HEK293 (cell line): ENCODE results near the gene BTBD2.
A peak's percentile ranks its signal among the peaks of the same experiment; 100 is the strongest.

Experiments
- CTCF ChIA-PET: fragments of 350-600 bp; formaldehyde crosslinking; extraction: SDS; loops from one replicate; lab custom pipeline; 2021; ENCODE audit warnings: antibody characterized with exemption; lab: Yijun Ruan, JAX
- POLR2A ChIA-PET: fragments of 300-600 bp; formaldehyde crosslinking; extraction: SDS; loops from one replicate; lab custom pipeline; 2020; ENCODE audit warnings: antibody characterized with exemption, inconsistent platforms; lab: Yijun Ruan, JAX
- H3K27ac ChIP-seq: fragments of 200-500 bp; sonication (Bioruptor generic); 2 replicates; pipeline ENCODE4 v1.5.1; 2014; ENCODE audit warnings: low read depth, low read length, control low read depth, inconsistent platforms; ENCODE audit errors: extremely low read depth
- H3K36me3 ChIP-seq, 2 experiments: fragments of 200-500 bp in 1 of 2; sonication (Bioruptor generic) in 1 of 2; 1 replicate in 1 of 2; 2 replicates in 1 of 2; pipeline ENCODE4 v1.5.1; 2014 to 2017; ENCODE audit warnings: inconsistent platforms in 2 of 2, low read length in 2 of 2; ENCODE audit not compliant: control insufficient read depth in 2 of 2, insufficient read depth in 1 of 2
- H3K4me1 ChIP-seq: fragments of 200-500 bp; sonication (Bioruptor generic); 2 replicates; pipeline ENCODE4 v1.5.1; 2014; ENCODE audit warnings: mild to moderate bottlenecking, low read length, inconsistent platforms; ENCODE audit not compliant: control insufficient read depth, insufficient read depth
- H3K4me3 ChIP-seq: 2 replicates; pipeline ENCODE4 v1.5.1; 2011; ENCODE audit warnings: low read depth, mild to moderate bottlenecking, control low read depth, low read length, moderate library complexity
- H3K9me3 ChIP-seq: fragments of 200-500 bp; sonication (Bioruptor generic); 2 replicates; pipeline ENCODE4 v1.5.1; 2014; ENCODE audit warnings: low read depth, low read length, inconsistent platforms; ENCODE audit not compliant: control insufficient read depth, insufficient read depth
- EGR2 ChIP-seq: fragments of 450-650 bp; formaldehyde crosslinking; IDR thresholded peaks from 2 replicates; pipeline ENCODE4 v1.5.1; 2016; ENCODE audit warnings: low read depth, missing biosample characterization, missing genetic modification characterization
- KLF8 ChIP-seq: fragments of 450-650 bp; formaldehyde crosslinking; IDR thresholded peaks from 2 replicates; pipeline ENCODE4 v1.5.1; 2016; ENCODE audit warnings: missing biosample characterization, missing genetic modification characterization
- SCRT1 ChIP-seq: fragments of 450-650 bp; formaldehyde crosslinking; IDR thresholded peaks from 2 replicates; pipeline ENCODE4 v1.5.1; 2016; ENCODE audit warnings: missing biosample characterization, missing genetic modification characterization, borderline replicate concordance
- YY2 ChIP-seq: fragments of 450-650 bp; formaldehyde crosslinking; IDR thresholded peaks from 2 replicates; pipeline ENCODE4 v1.5.1; 2016; ENCODE audit warnings: missing biosample characterization, missing genetic modification characterization
- ZBTB48 ChIP-seq: fragments of 450-650 bp; formaldehyde crosslinking; IDR thresholded peaks from 2 replicates; pipeline ENCODE4 v1.5.1; 2016; ENCODE audit warnings: missing biosample characterization, missing genetic modification characterization
- ZBTB8A ChIP-seq: fragments of 450-650 bp; formaldehyde crosslinking; IDR thresholded peaks from 2 replicates; pipeline ENCODE4 v1.5.1; 2016; ENCODE audit warnings: missing biosample characterization, missing genetic modification characterization
- ZNF214 ChIP-seq: fragments of 450-650 bp; formaldehyde crosslinking; IDR thresholded peaks from 2 replicates; pipeline ENCODE4 v1.5.1; 2017; ENCODE audit warnings: missing biosample characterization, mild to moderate bottlenecking, missing genetic modification characterization, borderline replicate concordance
- ZNF24 ChIP-seq: fragments of 450-650 bp; formaldehyde crosslinking; IDR thresholded peaks from 2 replicates; pipeline ENCODE4 v1.5.1; 2016; ENCODE audit warnings: missing biosample characterization, missing genetic modification characterization
- ZNF248 ChIP-seq: fragments of 450-650 bp; formaldehyde crosslinking; IDR thresholded peaks from 2 replicates; pipeline ENCODE4 v1.5.1; 2017; ENCODE audit warnings: missing biosample characterization, missing genetic modification characterization
- ZNF404 ChIP-seq: fragments of 450-650 bp; formaldehyde crosslinking; IDR thresholded peaks from 2 replicates; pipeline ENCODE4 v1.5.1; 2017; ENCODE audit warnings: missing biosample characterization, missing genetic modification characterization
- ZNF501 ChIP-seq: fragments of 450-650 bp; formaldehyde crosslinking; IDR thresholded peaks from 2 replicates; pipeline ENCODE4 v1.5.1; 2016; ENCODE audit warnings: missing biosample characterization, missing genetic modification characterization
- ZNF600 ChIP-seq: fragments of 450-650 bp; formaldehyde crosslinking; IDR thresholded peaks from 2 replicates; pipeline ENCODE4 v1.5.1; 2016; ENCODE audit warnings: missing biosample characterization, missing genetic modification characterization
- ZNF76 ChIP-seq: fragments of 450-650 bp; formaldehyde crosslinking; IDR thresholded peaks from 2 replicates; pipeline ENCODE4; 2016; ENCODE audit warnings: low read depth, missing biosample characterization, missing genetic modification characterization, borderline replicate concordance
- ZNF785 ChIP-seq: fragments of 450-650 bp; formaldehyde crosslinking; IDR thresholded peaks from 2 replicates; pipeline ENCODE4 v1.5.1; 2016; ENCODE audit warnings: missing biosample characterization, missing genetic modification characterization
- TF ChIP-seq, protein P1 (sequence below): fragments of 450-650 bp; formaldehyde crosslinking; IDR thresholded peaks from 2 replicates; pipeline ENCODE4 v1.5.1; 2016; ENCODE audit warnings: missing biosample characterization, missing genetic modification characterization
- TF ChIP-seq, protein P2 (sequence below): fragments of 450-650 bp; formaldehyde crosslinking; IDR thresholded peaks from 2 replicates; pipeline ENCODE4 v1.5.1; 2016; ENCODE audit warnings: missing biosample characterization, missing genetic modification characterization, borderline replicate concordance
- TF ChIP-seq, protein P3 (sequence below): fragments of 450-650 bp; formaldehyde crosslinking; IDR thresholded peaks from 2 replicates; pipeline ENCODE4 v1.5.1; 2016; ENCODE audit warnings: missing biosample characterization, missing genetic modification characterization
- TF ChIP-seq, protein P4 (sequence below): fragments of 450-650 bp; formaldehyde crosslinking; IDR thresholded peaks from 2 replicates; pipeline ENCODE4 v1.5.1; 2016; ENCODE audit warnings: missing biosample characterization, missing genetic modification characterization
- TF ChIP-seq, protein P5 (sequence below): fragments of 450-650 bp; IDR thresholded peaks from 2 replicates; pipeline ENCODE4 v1.5.1; 2018; ENCODE audit warnings: missing biosample characterization, mild to moderate bottlenecking, missing genetic modification characterization
- TF ChIP-seq, protein P6 (sequence below): fragments of 450-650 bp; formaldehyde crosslinking; conservative IDR thresholded peaks from 2 replicates; pipeline ENCODE4 v1.5.1; 2016; ENCODE audit warnings: low read depth, missing biosample characterization, missing genetic modification characterization

Gene BTBD2

DNA sequence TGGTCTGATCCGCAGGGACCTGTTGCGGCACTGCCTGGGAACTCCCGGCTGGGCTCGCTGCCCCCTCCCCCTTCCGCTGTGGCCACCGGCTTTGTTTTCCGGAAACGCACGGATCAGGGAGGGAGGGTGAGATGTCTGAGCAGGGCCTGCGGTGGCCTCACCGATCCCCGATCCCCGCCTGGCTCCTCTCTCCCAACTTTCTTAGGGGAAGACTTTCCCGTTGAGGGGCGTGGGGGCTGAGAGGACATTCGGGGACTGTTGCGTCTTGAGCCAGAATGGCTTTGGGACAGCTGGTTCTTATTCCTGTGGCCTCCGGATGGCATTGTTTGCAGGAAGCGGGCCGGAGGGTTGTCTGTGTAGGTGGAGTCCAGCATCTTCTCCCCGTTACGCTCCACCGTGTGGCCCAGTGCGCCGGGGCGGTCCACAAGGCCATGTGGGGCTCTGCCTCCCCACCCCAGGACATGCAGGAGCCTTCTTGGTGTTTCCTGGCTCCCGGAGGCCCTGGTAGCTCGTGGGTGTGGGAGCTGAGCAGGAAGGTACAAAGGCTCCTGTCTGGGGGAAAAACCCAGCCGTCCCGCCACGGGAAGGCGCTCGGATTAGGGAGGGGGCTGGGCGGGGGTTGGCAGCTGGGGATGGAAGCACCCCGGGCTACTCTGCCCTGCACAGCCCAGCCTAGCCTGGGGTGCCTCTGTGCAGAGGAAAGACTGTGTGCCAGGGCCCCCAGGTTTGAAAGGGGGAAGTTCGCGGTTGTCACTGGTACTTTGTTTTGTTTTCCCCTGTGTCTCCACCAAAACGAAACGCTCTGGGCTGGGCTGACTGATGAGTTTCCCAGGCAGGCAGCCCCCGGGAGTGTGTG is 73.2 kb downstream of the BTBD2 start (continued):
- TF ChIP-seq, protein P1, sequence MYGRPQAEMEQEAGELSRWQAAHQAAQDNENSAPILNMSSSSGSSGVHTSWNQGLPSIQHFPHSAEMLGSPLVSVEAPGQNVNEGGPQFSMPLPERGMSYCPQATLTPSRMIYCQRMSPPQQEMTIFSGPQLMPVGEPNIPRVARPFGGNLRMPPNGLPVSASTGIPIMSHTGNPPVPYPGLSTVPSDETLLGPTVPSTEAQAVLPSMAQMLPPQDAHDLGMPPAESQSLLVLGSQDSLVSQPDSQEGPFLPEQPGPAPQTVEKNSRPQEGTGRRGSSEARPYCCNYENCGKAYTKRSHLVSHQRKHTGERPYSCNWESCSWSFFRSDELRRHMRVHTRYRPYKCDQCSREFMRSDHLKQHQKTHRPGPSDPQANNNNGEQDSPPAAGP (tag by site-specific recombination): peak; percentile 11; the same call in 1 of the 2 replicates
- TF ChIP-seq, protein P2, sequence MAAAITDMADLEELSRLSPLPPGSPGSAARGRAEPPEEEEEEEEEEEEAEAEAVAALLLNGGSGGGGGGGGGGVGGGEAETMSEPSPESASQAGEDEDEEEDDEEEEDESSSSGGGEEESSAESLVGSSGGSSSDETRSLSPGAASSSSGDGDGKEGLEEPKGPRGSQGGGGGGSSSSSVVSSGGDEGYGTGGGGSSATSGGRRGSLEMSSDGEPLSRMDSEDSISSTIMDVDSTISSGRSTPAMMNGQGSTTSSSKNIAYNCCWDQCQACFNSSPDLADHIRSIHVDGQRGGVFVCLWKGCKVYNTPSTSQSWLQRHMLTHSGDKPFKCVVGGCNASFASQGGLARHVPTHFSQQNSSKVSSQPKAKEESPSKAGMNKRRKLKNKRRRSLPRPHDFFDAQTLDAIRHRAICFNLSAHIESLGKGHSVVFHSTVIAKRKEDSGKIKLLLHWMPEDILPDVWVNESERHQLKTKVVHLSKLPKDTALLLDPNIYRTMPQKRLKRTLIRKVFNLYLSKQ (tag by site-specific recombination): no peak
- TF ChIP-seq ZNF404 (tag by site-specific recombination): no peak
- peak; percentile 70 for TF ChIP-seq ZNF600 (tag by site-specific recombination)
- TF ChIP-seq, protein P3, sequence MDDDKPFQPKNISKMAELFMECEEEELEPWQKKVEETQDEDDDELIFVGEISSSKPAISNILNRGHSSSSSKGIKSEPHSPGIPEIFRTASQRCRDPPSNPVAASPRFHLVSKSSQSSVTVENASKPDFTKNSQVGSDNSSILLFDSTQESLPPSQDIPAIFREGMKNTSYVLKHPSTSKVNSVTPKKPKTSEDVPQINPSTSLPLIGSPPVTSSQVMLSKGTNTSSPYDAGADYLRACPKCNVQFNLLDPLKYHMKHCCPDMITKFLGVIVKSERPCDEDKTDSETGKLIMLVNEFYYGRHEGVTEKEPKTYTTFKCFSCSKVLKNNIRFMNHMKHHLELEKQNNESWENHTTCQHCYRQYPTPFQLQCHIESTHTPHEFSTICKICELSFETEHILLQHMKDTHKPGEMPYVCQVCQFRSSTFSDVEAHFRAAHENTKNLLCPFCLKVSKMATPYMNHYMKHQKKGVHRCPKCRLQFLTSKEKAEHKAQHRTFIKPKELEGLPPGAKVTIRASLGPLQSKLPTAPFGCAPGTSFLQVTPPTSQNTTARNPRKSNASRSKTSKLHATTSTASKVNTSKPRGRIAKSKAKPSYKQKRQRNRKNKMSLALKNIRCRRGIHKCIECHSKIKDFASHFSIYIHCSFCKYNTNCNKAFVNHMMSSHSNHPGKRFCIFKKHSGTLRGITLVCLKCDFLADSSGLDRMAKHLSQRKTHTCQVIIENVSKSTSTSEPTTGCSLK: no peak
- TF ChIP-seq ZBTB8A (tag by site-specific recombination): no peak; the same call in 1 of the 2 replicates
- TF ChIP-seq, protein P4, sequence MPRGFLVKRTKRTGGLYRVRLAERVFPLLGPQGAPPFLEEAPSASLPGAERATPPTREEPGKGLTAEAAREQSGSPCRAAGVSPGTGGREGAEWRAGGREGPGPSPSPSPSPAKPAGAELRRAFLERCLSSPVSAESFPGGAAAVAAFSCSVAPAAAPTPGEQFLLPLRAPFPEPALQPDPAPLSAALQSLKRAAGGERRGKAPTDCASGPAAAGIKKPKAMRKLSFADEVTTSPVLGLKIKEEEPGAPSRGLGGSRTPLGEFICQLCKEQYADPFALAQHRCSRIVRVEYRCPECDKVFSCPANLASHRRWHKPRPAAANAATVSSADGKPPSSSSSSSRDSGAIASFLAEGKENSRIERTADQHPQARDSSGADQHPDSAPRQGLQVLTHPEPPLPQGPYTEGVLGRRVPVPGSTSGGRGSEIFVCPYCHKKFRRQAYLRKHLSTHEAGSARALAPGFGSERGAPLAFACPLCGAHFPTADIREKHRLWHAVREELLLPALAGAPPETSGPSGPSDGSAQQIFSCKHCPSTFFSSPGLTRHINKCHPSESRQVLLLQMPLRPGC (tag by site-specific recombination): no peak
- TF ChIP-seq ZNF214 (tag by site-specific recombination): no peak
- peak; percentile 4; the same call in 1 of the 2 replicates for TF ChIP-seq EGR2 (tag by site-specific recombination)
- no peak for TF ChIP-seq YY2
- TF ChIP-seq ZNF24: no peak; the same call in 1 of the 2 replicates
- no peak for TF ChIP-seq SCRT1
- peak; percentile 79 for TF ChIP-seq ZBTB48 (tag by site-specific recombination)
- TF ChIP-seq ZNF501 (tag by site-specific recombination): no peak; the same call in 1 of the 2 replicates
- no peak for TF ChIP-seq ZNF248 (tag by site-specific recombination)

DNA sequence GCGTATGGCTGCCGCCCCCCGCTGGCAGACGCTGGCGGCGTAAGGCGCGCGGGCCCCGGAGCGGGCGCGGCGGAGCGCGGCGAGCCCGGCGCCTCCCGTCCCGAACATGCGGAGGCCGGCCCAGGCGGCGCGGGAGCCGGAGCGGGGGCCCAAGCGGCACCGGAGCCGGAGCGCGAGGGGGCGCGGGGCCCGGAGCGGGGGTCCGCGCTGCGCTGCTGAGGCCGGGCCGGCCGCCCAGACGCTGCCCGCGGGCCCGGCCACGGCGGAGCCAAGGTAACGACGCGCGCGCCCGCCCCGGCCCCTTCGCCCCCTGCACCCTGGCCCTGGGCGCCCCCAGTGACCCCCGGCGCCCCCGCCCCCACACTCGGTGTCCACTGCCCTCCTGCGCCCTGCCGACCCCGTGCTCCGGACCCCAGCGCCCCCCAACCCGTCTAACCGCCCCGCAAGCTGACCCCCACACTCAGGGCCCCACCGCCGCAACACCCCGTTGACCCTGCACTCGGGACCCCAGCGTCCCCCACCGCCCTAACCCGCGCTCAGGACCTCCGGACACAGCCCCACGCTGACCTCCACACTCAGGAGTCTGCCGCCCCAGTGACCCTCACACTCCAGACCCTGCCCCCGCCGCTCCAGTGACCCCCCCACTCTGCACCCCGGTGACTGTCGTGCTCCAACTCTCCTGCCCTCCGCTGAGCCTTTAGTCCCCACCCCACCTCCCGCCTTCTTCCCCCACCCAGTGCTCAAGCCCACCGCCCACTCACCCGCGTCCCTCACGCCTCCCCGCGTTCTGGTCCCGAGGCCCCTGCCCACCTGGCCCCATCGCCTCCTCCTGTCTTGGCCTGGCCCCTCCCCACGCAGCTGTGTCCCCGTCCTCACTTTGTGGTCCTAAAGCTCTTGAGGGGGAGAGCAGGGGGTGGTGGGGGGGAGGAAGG is 74.1 kb downstream of the BTBD2 start, which contains the start of gene CSNK1G2:
TSS of gene CSNK1G2 (plus strand) at position 27 of the 932 bp plus-strand sequence. CDS start 28,601 bp downstream, outside the sequence.
- no peaks in the 10 kb centered on the region for H3K9me3 ChIP-seq
- peak within 1 kb of the TSS; percentile 91 for H3K4me3 ChIP-seq
- H3K4me1 ChIP-seq: peaks cover 3% of the 10 kb centered on the region
- H3K36me3 ChIP-seq: no peaks in the 10 kb centered on the region; a peak in 1 of 3 replicates
- ChIA-PET POLR2A (interaction anchor here (0.6 to 0.7 kb wide), 5 partner anchors 44 to 375 kb away, joined by 3 to 7 read pairs (median 4); no protein-coding TSS in a partner anchor), CTCF (interaction anchor here (0.9 kb wide), 1 partner anchor 11 kb away, joined by 3 read pairs; no protein-coding TSS in a partner anchor)
- H3K27ac ChIP-seq: peak within 1 kb of the TSS; percentile 90
- TF ChIP-seq, protein P5, sequence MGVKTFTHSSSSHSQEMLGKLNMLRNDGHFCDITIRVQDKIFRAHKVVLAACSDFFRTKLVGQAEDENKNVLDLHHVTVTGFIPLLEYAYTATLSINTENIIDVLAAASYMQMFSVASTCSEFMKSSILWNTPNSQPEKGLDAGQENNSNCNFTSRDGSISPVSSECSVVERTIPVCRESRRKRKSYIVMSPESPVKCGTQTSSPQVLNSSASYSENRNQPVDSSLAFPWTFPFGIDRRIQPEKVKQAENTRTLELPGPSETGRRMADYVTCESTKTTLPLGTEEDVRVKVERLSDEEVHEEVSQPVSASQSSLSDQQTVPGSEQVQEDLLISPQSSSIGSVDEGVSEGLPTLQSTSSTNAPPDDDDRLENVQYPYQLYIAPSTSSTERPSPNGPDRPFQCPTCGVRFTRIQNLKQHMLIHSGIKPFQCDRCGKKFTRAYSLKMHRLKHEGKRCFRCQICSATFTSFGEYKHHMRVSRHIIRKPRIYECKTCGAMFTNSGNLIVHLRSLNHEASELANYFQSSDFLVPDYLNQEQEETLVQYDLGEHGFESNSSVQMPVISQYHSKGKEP (tag by site-specific recombination): no peak
- TF ChIP-seq, protein P6, sequence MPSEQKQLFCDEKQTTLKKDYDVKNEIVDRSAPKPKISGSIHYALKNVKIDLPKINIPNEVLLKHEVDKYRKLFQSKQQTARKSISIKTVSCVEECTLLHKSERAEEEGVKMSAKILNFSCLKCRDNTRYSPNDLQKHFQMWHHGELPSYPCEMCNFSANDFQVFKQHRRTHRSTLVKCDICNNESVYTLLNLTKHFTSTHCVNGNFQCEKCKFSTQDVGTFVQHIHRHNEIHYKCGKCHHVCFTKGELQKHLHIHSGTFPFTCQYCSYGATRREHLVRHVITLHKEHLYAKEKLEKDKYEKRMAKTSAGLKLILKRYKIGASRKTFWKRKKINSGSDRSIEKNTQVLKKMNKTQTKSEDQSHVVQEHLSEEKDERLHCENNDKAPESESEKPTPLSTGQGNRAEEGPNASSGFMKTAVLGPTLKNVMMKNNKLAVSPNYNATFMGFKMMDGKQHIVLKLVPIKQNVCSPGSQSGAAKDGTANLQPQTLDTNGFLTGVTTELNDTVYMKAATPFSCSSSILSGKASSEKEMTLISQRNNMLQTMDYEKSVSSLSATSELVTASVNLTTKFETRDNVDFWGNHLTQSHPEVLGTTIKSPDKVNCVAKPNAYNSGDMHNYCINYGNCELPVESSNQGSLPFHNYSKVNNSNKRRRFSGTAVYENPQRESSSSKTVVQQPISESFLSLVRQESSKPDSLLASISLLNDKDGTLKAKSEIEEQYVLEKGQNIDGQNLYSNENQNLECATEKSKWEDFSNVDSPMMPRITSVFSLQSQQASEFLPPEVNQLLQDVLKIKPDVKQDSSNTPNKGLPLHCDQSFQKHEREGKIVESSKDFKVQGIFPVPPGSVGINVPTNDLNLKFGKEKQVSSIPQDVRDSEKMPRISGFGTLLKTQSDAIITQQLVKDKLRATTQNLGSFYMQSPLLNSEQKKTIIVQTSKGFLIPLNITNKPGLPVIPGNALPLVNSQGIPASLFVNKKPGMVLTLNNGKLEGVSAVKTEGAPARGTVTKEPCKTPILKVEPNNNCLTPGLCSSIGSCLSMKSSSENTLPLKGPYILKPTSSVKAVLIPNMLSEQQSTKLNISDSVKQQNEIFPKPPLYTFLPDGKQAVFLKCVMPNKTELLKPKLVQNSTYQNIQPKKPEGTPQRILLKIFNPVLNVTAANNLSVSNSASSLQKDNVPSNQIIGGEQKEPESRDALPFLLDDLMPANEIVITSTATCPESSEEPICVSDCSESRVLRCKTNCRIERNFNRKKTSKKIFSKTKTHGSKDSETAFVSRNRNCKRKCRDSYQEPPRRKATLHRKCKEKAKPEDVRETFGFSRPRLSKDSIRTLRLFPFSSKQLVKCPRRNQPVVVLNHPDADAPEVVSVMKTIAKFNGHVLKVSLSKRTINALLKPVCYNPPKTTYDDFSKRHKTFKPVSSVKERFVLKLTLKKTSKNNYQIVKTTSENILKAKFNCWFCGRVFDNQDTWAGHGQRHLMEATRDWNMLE (tag by site-specific recombination): no peak
- no peak for TF ChIP-seq ZNF785 (tag by site-specific recombination)
- peak; percentile 88; the same call in 1 of the 2 replicates for TF ChIP-seq KLF8
- no peak for TF ChIP-seq ZNF76 (tag by site-specific recombination)
